GM19455 (cell line): ENCODE data around the gene PHYHIPL.

Experiments
- ATAC-seq: cut with Tn5 transposase; IDR thresholded peaks from one replicate; pipeline ENCODE4 v1.9.1; 2021; ENCODE audit not compliant: unreplicated experiment

Gene PHYHIPL

GRCh38 chr10:59176241-59177030, at the start of gene PHYHIPL:
PHYHIPL (plus strand) TSS chr10:59176643; CDS start chr10:59176854, 211 bp downstream.
- no peak for ATAC-seq

- no peak for ATAC-seq
Observed at GRCh38 chr10:59126991-59127390, 49.5 kb upstream of the PHYHIPL start.

- no peak for ATAC-seq
Observed at GRCh38 chr10:59127991-59128390, 48.5 kb upstream of the PHYHIPL start.

GRCh38 chr10:59129867-59130266, 46.6 kb upstream of the PHYHIPL start:
- no peak for ATAC-seq

GRCh38 chr10:59131666-59132065, 44.8 kb upstream of the PHYHIPL start:
- no peak for ATAC-seq

- no peak for ATAC-seq
Observed at GRCh38 chr10:59133841-59134593, 42.4 kb upstream of the PHYHIPL start.

- ATAC-seq: no peak
Observed at GRCh38 chr10:59134785-59135184, 41.7 kb upstream of the PHYHIPL start.

GRCh38 chr10:59135275-59135674, 41.2 kb upstream of the PHYHIPL start:
- no peak for ATAC-seq

GRCh38 chr10:59138052-59138451, 38.4 kb upstream of the PHYHIPL start:
- no peak for ATAC-seq

GRCh38 chr10:59143544-59143943, 32.9 kb upstream of the PHYHIPL start:
- ATAC-seq: no peak

- no peak for ATAC-seq
Observed at GRCh38 chr10:59148701-59149100, 27.7 kb upstream of the PHYHIPL start.

GRCh38 chr10:59155556-59155955, 20.9 kb upstream of the PHYHIPL start:
- ATAC-seq: no peak

- ATAC-seq: no peak
Observed at GRCh38 chr10:59167512-59167911, 8.9 kb upstream of the PHYHIPL start.

- ATAC-seq: no peak
Observed at GRCh38 chr10:59172567-59172966, 3.9 kb upstream of the PHYHIPL start.

GRCh38 chr10:59173414-59173813, 3.0 kb upstream of the PHYHIPL start:
- no peak for ATAC-seq

GRCh38 chr10:59175538-59176240, 754 bp upstream of the PHYHIPL start:
- ATAC-seq: no peak

- ATAC-seq: no peak
Observed at GRCh38 chr10:59177031-59177797, 771 bp downstream of the PHYHIPL start.

- ATAC-seq: no peak
Observed at GRCh38 chr10:59177836-59178235, 1.4 kb downstream of the PHYHIPL start.

GRCh38 chr10:59179068-59179467, 2.6 kb downstream of the PHYHIPL start:
- ATAC-seq: no peak

- ATAC-seq: no peak
Observed at GRCh38 chr10:59180689-59181270, 4.3 kb downstream of the PHYHIPL start.

- ATAC-seq: no peak
Observed at GRCh38 chr10:59181668-59182067, 5.2 kb downstream of the PHYHIPL start.
